ENCODE results near the gene ESYT1. TPM values are rescaled to one million over a fixed set of nuclear protein-coding genes. Genes with fewer than 3 reads are reported as not detected.

The ESYT1 gene
- total RNA-seq, 1 experiment from 2014 or later, result 111 TPM

GRCh38 chr12:56103823-56104108 is 24.3 kb upstream of the ESYT1 start:
- no peaks in the 10 kb centered on the region for H3K9me3 Mint-ChIP-seq (ENCODE audit: unreplicated experiment)
- no peaks in the 10 kb centered on the region for H3K27me3 Mint-ChIP-seq (ENCODE audit: insufficient read depth, unreplicated experiment)
- H3K4me1 Mint-ChIP-seq (ENCODE audit: insufficient read depth, unreplicated experiment), result peaks cover 9% of the 10 kb centered on the region
- ChIA-PET CTCF (interaction anchor here (0.7 to 3.4 kb wide), 7 partner anchors 14 to 167 kb away, joined by 3 to 24 read pairs (median 4); partner anchors contain the start of gene ZC3H10), POLR2A (interaction anchor here (0.6 to 10.0 kb wide), 32 partner anchors 9 to 1823 kb away, joined by 3 to 249 read pairs (median 6); partner anchors contain the start of genes DNAJC14, ERBB3, ESYT1 and HNRNPA1)
- intact Hi-C loops (cut with micrococcal nuclease), result loop anchor here (1.0 kb wide), 2 partner anchors 24 to 56 kb away; no protein-coding TSS in a partner anchor
- H3K36me3 Mint-ChIP-seq (ENCODE audit: insufficient read depth, unreplicated experiment), result peaks cover 44% of the 10 kb centered on the region
- no peak for DNase-seq (ENCODE audit: unreplicated experiment)
- peak overlapping the region; percentile 97 for H3K4me3 Mint-ChIP-seq (ENCODE audit: unreplicated experiment)
- TF ChIP-seq, protein P1, sequence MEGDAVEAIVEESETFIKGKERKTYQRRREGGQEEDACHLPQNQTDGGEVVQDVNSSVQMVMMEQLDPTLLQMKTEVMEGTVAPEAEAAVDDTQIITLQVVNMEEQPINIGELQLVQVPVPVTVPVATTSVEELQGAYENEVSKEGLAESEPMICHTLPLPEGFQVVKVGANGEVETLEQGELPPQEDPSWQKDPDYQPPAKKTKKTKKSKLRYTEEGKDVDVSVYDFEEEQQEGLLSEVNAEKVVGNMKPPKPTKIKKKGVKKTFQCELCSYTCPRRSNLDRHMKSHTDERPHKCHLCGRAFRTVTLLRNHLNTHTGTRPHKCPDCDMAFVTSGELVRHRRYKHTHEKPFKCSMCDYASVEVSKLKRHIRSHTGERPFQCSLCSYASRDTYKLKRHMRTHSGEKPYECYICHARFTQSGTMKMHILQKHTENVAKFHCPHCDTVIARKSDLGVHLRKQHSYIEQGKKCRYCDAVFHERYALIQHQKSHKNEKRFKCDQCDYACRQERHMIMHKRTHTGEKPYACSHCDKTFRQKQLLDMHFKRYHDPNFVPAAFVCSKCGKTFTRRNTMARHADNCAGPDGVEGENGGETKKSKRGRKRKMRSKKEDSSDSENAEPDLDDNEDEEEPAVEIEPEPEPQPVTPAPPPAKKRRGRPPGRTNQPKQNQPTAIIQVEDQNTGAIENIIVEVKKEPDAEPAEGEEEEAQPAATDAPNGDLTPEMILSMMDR (IDR thresholded peaks at IDR 0.05; ENCODE audit: unreplicated experiment), result no peak
- BruUV-seq (replicated peaks), result TSS peak; percentile 83
- H3K27ac Mint-ChIP-seq (ENCODE audit: low read depth, unreplicated experiment), result peak overlapping the region; percentile 95

GRCh38 chr12:56104109-56104814 is 23.8 kb upstream of the ESYT1 start, which contains the start of gene PA2G4:
Gene PA2G4 (plus strand): TSS chr12:56104559. CDS start chr12:56104738, 179 bp downstream.
- TF ChIP-seq, protein P1 (IDR thresholded peaks at IDR 0.05; ENCODE audit: unreplicated experiment), result no peak
- BruUV-seq (replicated peaks), result no TSS peak
- intact Hi-C loops (cut with micrococcal nuclease), result loop anchor here (1.0 kb wide), 1 partner anchor 57 kb away; no protein-coding TSS in a partner anchor
- Mint-ChIP-seq H3K27me3 (ENCODE audit: insufficient read depth, unreplicated experiment) (no peaks in the 10 kb centered on the region), H3K27ac (ENCODE audit: low read depth, unreplicated experiment) (peak within 1 kb of the TSS; percentile 95), H3K9me3 (ENCODE audit: unreplicated experiment) (no peaks in the 10 kb centered on the region), H3K4me1 (ENCODE audit: insufficient read depth, unreplicated experiment) (peaks cover 9% of the 10 kb centered on the region), H3K36me3 (ENCODE audit: insufficient read depth, unreplicated experiment) (peaks cover 49% of the 10 kb centered on the region), H3K4me3 (ENCODE audit: unreplicated experiment) (peak within 1 kb of the TSS; percentile 97)
- ChIA-PET POLR2A (interaction anchor here (0.6 to 10.0 kb wide), 37 partner anchors 8 to 1823 kb away, joined by 3 to 249 read pairs (median 5); partner anchors contain the start of genes DGKA, DNAJC14, ERBB3 and ESYT1), CTCF (interaction anchor here (0.6 to 3.4 kb wide), 11 partner anchors 9 to 1696 kb away, joined by 3 to 24 read pairs (median 4); partner anchors contain the start of gene ZC3H10)
- peak; percentile 99 for DNase-seq (ENCODE audit: unreplicated experiment)

DNA sequence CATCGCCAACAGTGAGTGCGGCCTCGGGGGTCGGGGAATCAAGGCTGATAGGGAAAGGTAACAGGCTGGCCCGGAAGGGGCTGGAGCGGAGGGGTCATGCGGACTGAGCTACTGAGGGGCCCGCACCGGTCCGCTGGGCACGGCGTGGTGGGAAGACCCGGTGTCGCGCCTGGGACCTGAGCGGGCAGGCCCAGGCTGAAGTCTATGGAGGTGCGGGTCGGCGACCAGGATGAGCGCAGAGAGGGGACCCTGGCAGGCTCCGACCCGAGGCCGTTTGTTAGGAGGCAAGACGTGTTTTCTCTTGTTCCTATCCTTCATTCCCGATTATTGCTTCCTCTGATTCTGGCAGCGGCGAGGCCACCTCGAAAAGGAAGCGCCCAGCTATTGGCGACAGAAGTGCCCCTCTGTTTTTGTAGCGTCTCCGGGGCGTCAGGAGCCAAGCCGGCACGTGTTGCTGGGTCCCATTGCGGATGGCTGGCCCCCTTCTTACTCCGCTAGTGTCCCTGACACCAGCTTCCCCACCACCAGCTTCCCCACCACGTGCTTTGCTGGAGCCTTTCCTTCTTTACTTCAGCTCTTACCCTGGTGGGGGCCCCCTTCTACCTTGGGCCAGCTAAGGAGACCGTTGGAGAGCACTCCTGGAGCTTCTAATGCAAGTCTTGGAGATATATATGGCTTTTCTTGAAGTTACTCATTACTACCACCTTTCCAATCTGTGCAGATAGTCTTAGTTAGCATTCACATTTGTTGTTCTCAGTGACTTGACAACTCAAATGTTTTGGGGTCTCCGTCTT is 23.1 kb upstream of the ESYT1 start:
- ChIA-PET CTCF (interaction anchor here (0.6 to 3.4 kb wide), 12 partner anchors 8 to 368 kb away, joined by 3 to 24 read pairs (median 4); partner anchors contain the start of genes RAB5B and ZC3H10), POLR2A (interaction anchor here (0.6 to 10.0 kb wide), 33 partner anchors 7 to 366 kb away, joined by 3 to 249 read pairs (median 5); partner anchors contain the start of genes DGKA, DNAJC14, ERBB3 and ESYT1)
- H3K36me3 Mint-ChIP-seq (ENCODE audit: insufficient read depth, unreplicated experiment), result peaks cover 54% of the 10 kb centered on the region

More for the DNA sequence above, 23.1 kb upstream of the ESYT1 start:
- Mint-ChIP-seq H3K9me3 (ENCODE audit: unreplicated experiment) (no peaks in the 10 kb centered on the region), H3K27ac (ENCODE audit: low read depth, unreplicated experiment) (peak overlapping the region; percentile 95), H3K27me3 (ENCODE audit: insufficient read depth, unreplicated experiment) (no peaks in the 10 kb centered on the region), H3K4me3 (ENCODE audit: unreplicated experiment) (peak overlapping the region; percentile 97), H3K4me1 (ENCODE audit: insufficient read depth, unreplicated experiment) (peaks cover 9% of the 10 kb centered on the region)
- TF ChIP-seq, protein P1 (IDR thresholded peaks at IDR 0.05; ENCODE audit: unreplicated experiment), result no peak
- BruUV-seq (replicated peaks), result no TSS peak
- intact Hi-C loops (cut with micrococcal nuclease), result loop anchor here (1.0 kb wide), 1 partner anchor 58 kb away; no protein-coding TSS in a partner anchor
- peak; percentile 21 for DNase-seq (ENCODE audit: unreplicated experiment)

Measured in MCF 10A (cell line).